ENCODE data around the gene ACSS3.

ACSS3 gene

DNA sequence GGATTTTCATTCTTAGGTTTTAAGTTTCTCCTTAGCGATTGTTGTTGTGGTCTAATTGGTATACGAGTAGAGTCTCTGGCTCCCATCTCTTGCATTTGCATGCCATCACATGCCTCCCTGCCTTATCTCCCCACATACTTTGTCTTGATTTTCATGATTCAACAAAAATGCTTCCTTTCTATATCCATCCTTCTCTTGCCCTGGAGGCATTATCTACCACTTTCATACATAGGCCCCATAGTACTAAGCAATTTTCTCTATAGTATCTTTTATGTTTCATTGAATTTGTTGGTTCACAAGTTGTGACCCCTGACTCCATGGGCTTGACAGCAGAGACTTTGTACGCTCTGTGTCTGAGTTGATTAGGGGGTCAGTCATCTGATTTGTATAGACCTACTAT is 226.1 kb downstream of the ACSS3 start:
- DNase-seq, result no peak
